HepG2 (cell line): ENCODE results near the gene DIP2C. TPM values are rescaled to one million over a fixed set of nuclear protein-coding genes. Genes with fewer than 3 reads are reported as not detected.

Source experiments
- ARNTL ChIP-seq: sonication (generic); formaldehyde crosslinking; IDR thresholded peaks from 2 replicates; pipeline ENCODE4 v1.4.0; 2020; ENCODE audit warnings: mild to moderate bottlenecking, missing genetic modification reagents
- DMAP1 ChIP-seq: IDR thresholded peaks from 2 replicates; pipeline ENCODE4 v1.6.1; 2016
- ELF1 ChIP-seq: sonication (generic); formaldehyde crosslinking; IDR thresholded peaks from 2 replicates; pipeline ENCODE4 v1.4.0; 2020; ENCODE audit warnings: missing genetic modification reagents
- KAT2B ChIP-seq: fragments of 150-350 bp; IDR thresholded peaks from 2 replicates; pipeline ENCODE4 v1.6.1; 2014; ENCODE audit warnings: low read depth, low read length, borderline replicate concordance
- KLF16 ChIP-seq, 2 experiments: sonication (generic) in 1 of 2; formaldehyde crosslinking in 1 of 2; IDR thresholded peaks; 2 replicates each; pipeline versions ENCODE4 v1.6.1 to v1.8.0; 2016 to 2023; ENCODE audit warnings: missing genetic modification reagents in 2 of 2, missing compliant biosample characterization in 1 of 2
- MEIS2 ChIP-seq: sonication (generic); formaldehyde crosslinking; IDR thresholded peaks from 2 replicates; pipeline ENCODE4 v1.9.0; 2021; ENCODE audit warnings: mild to moderate bottlenecking, missing genetic modification reagents
- NPAS2 ChIP-seq: sonication (generic); formaldehyde crosslinking; IDR thresholded peaks from 2 replicates; pipeline ENCODE4 v1.8.0; 2022; ENCODE audit warnings: mild to moderate bottlenecking, missing genetic modification reagents, borderline replicate concordance
- PPARG ChIP-seq: conservative IDR thresholded peaks from 2 replicates; pipeline ENCODE4 v1.6.1; 2016; ENCODE audit warnings: missing biosample characterization, missing genetic modification reagents
- RBAK ChIP-seq: sonication (generic); formaldehyde crosslinking; IDR thresholded peaks from 2 replicates; pipeline ENCODE4 v1.5.1; 2020; ENCODE audit warnings: mild to moderate bottlenecking, missing genetic modification reagents
- RFX3 ChIP-seq: IDR thresholded peaks from 2 replicates; pipeline ENCODE4 v1.6.1; 2016; ENCODE audit warnings: missing biosample characterization, missing genetic modification reagents
- SMC3 ChIP-seq: IDR thresholded peaks from 2 replicates; pipeline ENCODE4 v1.6.1; 2011; ENCODE audit warnings: low read length, improper control_type of control experiment
- ZC3H4 ChIP-seq: sonication (generic); formaldehyde crosslinking; IDR thresholded peaks from 2 replicates; pipeline ENCODE4 v1.4.0; 2020; ENCODE audit warnings: missing genetic modification reagents, borderline replicate concordance
- ZNF232 ChIP-seq: sonication (generic); formaldehyde crosslinking; IDR thresholded peaks from 2 replicates; pipeline ENCODE4 v1.4.0; 2020; ENCODE audit warnings: missing genetic modification reagents, borderline replicate concordance
- polyA plus RNA-seq, 8 experiments: library from polyadenylated mRNA; depleted of rRNA in 3 of 8; stranded (reverse) in 7 of 8; unstranded in 1 of 8; fragments of >200 nt; fragmentation: Illumina TruSeq in 4 of 8; extraction: Trizol in 4 of 8; gene quantifications; 2 replicates each; pipeline versions ENCODE4 v1.2.1 to v1.2.3, GENCODE V29; 2011 to 2016; ENCODE audit warnings: low read depth in 4 of 8, missing spikeins in 1 of 8, mixed read lengths in 1 of 8; ENCODE audit not compliant: insufficient read depth in 1 of 8
- total RNA-seq, 5 experiments: library from RNA; depleted of rRNA; stranded (reverse); fragments of >200 nt; fragmentation: Illumina TruSeq; extraction: Trizol; gene quantifications; 2 replicates each; pipeline ENCODE4 v1.2.3, GENCODE V29; 2016; ENCODE audit warnings: low read depth in 1 of 5
- TF ChIP-seq, protein P1 (sequence below): sonication (generic); formaldehyde crosslinking; IDR thresholded peaks from 2 replicates; pipeline ENCODE4 v1.4.0; 2020; ENCODE audit warnings: mild to moderate bottlenecking, missing genetic modification reagents, borderline replicate concordance
- TF ChIP-seq, protein P2 (sequence below): sonication (generic); formaldehyde crosslinking; IDR thresholded peaks from 2 replicates; pipeline ENCODE4 v1.9.0; 2021; ENCODE audit warnings: missing genetic modification reagents, borderline replicate concordance
- TF ChIP-seq, protein P3 (sequence below): sonication (generic); formaldehyde crosslinking; IDR thresholded peaks from 2 replicates; pipeline ENCODE4 v1.4.0; 2020; ENCODE audit warnings: mild to moderate bottlenecking, missing genetic modification reagents
- TF ChIP-seq, protein P4 (sequence below): sonication (generic); formaldehyde crosslinking; IDR thresholded peaks from 2 replicates; pipeline ENCODE4 v1.5.1; 2020; ENCODE audit warnings: missing genetic modification reagents, mild to moderate bottlenecking, borderline replicate concordance

The DIP2C gene
- total and polyA plus RNA-seq, 2 of the 13 experiments (the other 11 are each of a cell fraction or from before 2014, with no cell fraction given): 2.2 to 2.7 TPM

DNA sequence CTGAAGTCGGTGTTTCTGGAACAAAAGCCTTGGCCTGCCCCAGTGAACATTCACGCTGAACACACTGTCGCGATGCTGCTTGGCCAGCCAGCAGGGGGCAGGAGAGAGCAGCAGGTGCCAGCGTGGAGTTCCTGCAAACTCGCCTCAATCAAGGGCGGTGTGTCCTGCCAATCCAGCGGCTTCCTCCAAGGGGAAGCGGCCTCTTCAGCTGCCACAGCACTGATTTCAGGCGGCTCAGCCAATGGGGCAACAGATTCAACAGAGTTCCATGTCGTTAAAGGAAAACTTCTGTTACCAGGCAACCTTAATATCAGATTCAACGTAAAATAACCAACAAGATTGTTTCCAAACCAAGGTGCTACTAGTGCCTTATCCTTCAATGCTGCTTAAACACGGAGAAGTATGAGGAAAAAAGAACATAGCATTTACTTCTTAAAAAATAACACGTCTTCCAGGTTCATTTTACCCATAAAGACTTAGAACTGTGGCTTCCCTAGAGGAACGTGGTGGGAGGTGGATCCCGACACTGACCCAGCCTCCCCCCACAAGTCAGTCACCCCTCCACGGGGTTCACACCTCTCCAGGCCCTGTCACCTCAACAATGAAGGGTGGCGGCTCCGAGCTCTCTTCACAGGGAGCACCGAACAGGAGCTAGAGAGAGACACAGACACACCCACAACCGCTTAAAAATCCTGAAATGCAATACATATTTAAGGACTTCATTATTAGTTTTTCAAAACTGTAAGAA, 178.2 kb downstream of the DIP2C start (continued):
- TF ChIP-seq DMAP1 (CRISPR knock-in tag) (0 out of 2 replicates have a peak, but pooled peaks have one; percentile 21), ARNTL (CRISPR knock-in tag) (no peak), SMC3 (peak; percentile 81), ZNF232 (CRISPR knock-in tag) (no peak), NPAS2 (CRISPR knock-in tag) (no peak), ELF1 (0 out of 2 replicates have a peak, but pooled peaks have one; percentile 33), PPARG (CRISPR knock-in tag) (no peak), RFX3 (CRISPR knock-in tag) (no peak), ZC3H4 (CRISPR knock-in tag) (no peak), MEIS2 (CRISPR knock-in tag) (no peak), KAT2B (no peak), KLF16 (CRISPR knock-in tag; IDR thresholded peaks at IDR 0.05) (no peak), RBAK (CRISPR knock-in tag) (no peak)
- TF ChIP-seq, protein P1, sequence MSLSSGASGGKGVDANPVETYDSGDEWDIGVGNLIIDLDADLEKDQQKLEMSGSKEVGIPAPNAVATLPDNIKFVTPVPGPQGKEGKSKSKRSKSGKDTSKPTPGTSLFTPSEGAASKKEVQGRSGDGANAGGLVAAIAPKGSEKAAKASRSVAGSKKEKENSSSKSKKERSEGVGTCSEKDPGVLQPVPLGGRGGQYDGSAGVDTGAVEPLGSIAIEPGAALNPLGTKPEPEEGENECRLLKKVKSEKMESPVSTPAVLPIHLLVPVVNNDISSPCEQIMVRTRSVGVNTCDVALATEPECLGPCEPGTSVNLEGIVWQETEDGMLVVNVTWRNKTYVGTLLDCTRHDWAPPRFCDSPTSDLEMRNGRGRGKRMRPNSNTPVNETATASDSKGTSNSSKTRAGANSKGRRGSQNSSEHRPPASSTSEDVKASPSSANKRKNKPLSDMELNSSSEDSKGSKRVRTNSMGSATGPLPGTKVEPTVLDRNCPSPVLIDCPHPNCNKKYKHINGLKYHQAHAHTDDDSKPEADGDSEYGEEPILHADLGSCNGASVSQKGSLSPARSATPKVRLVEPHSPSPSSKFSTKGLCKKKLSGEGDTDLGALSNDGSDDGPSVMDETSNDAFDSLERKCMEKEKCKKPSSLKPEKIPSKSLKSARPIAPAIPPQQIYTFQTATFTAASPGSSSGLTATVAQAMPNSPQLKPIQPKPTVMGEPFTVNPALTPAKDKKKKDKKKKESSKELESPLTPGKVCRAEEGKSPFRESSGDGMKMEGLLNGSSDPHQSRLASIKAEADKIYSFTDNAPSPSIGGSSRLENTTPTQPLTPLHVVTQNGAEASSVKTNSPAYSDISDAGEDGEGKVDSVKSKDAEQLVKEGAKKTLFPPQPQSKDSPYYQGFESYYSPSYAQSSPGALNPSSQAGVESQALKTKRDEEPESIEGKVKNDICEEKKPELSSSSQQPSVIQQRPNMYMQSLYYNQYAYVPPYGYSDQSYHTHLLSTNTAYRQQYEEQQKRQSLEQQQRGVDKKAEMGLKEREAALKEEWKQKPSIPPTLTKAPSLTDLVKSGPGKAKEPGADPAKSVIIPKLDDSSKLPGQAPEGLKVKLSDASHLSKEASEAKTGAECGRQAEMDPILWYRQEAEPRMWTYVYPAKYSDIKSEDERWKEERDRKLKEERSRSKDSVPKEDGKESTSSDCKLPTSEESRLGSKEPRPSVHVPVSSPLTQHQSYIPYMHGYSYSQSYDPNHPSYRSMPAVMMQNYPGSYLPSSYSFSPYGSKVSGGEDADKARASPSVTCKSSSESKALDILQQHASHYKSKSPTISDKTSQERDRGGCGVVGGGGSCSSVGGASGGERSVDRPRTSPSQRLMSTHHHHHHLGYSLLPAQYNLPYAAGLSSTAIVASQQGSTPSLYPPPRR: no peak
- TF ChIP-seq, protein P2, sequence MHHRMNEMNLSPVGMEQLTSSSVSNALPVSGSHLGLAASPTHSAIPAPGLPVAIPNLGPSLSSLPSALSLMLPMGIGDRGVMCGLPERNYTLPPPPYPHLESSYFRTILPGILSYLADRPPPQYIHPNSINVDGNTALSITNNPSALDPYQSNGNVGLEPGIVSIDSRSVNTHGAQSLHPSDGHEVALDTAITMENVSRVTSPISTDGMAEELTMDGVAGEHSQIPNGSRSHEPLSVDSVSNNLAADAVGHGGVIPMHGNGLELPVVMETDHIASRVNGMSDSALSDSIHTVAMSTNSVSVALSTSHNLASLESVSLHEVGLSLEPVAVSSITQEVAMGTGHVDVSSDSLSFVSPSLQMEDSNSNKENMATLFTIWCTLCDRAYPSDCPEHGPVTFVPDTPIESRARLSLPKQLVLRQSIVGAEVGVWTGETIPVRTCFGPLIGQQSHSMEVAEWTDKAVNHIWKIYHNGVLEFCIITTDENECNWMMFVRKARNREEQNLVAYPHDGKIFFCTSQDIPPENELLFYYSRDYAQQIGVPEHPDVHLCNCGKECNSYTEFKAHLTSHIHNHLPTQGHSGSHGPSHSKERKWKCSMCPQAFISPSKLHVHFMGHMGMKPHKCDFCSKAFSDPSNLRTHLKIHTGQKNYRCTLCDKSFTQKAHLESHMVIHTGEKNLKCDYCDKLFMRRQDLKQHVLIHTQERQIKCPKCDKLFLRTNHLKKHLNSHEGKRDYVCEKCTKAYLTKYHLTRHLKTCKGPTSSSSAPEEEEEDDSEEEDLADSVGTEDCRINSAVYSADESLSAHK (CRISPR knock-in tag): no peak
- TF ChIP-seq, protein P3, sequence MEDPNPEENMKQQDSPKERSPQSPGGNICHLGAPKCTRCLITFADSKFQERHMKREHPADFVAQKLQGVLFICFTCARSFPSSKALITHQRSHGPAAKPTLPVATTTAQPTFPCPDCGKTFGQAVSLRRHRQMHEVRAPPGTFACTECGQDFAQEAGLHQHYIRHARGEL: no peak
- TF ChIP-seq, protein P4, sequence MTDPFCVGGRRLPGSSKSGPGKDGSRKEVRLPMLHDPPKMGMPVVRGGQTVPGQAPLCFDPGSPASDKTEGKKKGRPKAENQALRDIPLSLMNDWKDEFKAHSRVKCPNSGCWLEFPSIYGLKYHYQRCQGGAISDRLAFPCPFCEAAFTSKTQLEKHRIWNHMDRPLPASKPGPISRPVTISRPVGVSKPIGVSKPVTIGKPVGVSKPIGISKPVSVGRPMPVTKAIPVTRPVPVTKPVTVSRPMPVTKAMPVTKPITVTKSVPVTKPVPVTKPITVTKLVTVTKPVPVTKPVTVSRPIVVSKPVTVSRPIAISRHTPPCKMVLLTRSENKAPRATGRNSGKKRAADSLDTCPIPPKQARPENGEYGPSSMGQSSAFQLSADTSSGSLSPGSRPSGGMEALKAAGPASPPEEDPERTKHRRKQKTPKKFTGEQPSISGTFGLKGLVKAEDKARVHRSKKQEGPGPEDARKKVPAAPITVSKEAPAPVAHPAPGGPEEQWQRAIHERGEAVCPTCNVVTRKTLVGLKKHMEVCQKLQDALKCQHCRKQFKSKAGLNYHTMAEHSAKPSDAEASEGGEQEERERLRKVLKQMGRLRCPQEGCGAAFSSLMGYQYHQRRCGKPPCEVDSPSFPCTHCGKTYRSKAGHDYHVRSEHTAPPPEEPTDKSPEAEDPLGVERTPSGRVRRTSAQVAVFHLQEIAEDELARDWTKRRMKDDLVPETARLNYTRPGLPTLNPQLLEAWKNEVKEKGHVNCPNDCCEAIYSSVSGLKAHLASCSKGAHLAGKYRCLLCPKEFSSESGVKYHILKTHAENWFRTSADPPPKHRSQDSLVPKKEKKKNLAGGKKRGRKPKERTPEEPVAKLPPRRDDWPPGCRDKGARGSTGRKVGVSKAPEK (CRISPR knock-in tag): no peak
